HG02970 (cell line): ENCODE data around the gene TECPR1.
"Not testable (repeated sequence)": the region's sequence is repeated elsewhere in the genome, so short reads cannot be mapped to it uniquely, and the experiment has no call there.

Experiments used
- ATAC-seq: cut with Tn5 transposase; IDR thresholded peaks from one replicate; pipeline ENCODE4 v1.9.1; 2021; ENCODE audit warnings: mild to moderate bottlenecking, moderate library complexity, moderate number of reproducible peaks; ENCODE audit not compliant: unreplicated experiment, low FRiP score

TECPR1 gene

GRCh38 chr7:98229991-98230745, 21.9 kb downstream of the TECPR1 start:
- ATAC-seq = no peak

DNA sequence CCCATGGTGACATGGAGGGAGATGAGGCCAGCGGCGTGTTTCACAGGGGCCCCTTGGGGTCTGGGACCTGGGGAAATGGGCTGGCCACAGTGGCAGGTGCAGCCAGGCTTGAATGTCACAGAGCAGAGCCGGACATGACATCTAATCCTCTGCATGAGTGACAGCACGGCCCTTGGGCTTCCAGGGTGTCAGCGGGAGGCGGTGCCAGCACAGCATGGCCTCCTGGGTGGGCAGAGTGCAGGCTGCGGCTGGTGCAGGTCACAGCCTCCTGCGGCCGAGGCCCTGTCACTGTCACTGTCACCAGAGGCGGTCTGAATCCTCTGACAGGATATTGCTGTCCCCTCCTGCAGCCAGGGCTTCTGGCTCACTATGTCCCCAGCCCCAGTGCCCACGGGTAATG, 22.6 kb downstream of the TECPR1 start:
- no peak for ATAC-seq

DNA sequence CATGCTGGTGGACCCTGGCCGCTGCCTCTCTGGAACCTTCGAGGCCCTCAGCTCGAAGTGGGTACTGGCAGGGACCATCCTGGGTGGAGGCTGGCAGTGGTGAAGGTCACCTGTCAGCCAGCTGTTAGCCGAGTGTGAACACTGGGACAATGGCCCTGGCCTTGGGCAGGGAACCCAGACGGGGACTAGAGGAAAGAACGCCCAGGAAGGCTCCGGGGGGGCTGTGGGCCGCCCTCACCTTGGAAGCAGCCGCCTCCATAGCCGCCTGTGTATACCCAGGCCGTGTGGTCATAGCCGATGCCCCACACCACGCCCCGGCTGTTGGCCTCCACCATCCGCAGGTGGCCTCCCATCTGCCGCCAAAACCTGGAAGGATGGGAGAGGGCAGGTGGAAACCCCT, 23.2 kb downstream of the TECPR1 start:
- ATAC-seq = no peak

DNA sequence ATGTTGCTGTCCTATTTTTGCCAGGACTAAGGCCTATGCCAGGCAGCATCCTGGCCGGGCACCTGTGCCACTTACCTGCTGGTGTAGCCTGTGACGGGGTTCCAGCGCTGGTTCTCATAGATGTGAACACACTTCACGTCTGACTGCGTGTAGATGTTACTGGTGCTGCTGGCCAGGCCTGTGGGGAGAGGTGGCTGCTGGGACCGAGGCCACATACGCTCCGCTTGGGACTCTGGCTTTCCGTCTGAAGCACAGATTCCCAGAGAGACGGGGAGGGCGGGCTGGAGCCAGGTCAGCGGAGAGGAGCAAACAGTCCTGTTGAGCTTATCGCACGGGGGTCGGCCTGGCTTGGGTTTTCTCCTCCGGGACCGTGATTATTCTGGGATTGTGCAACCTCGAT, 24.1 kb downstream of the TECPR1 start:
- ATAC-seq = no peak

DNA sequence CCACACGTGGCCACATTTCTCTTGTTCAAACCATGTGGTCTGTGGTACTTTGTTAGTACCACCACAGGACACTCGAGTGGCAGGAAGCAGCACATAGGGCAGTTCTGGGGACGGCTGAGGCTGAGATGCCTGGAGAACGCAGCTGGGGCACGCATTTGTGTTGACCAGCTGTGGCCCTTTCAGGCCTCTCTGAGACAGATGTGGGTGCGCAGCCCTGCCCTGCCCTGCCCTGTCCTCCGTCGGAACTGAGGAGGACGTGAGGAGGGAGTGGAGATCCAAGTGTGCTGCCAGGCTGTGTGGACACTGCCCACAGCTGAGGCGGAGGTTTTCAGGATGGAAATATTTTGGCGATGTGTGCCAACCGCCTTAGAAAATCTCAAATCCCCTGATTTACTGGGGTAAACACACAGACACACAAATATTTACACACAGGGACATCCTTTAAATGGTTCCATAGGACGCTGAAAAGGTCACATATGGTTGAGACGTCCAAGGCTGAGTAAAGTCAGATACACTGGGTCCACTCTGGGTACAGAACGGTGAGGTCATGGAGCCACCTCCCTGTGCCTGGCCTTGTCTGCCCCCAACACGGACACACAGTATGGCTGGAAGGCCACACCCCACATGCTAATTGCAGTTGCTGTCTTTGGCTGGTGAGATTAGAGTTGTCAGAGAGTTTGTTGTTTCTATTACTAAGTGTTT, 26.0 kb downstream of the TECPR1 start:
- ATAC-seq = no peak

DNA sequence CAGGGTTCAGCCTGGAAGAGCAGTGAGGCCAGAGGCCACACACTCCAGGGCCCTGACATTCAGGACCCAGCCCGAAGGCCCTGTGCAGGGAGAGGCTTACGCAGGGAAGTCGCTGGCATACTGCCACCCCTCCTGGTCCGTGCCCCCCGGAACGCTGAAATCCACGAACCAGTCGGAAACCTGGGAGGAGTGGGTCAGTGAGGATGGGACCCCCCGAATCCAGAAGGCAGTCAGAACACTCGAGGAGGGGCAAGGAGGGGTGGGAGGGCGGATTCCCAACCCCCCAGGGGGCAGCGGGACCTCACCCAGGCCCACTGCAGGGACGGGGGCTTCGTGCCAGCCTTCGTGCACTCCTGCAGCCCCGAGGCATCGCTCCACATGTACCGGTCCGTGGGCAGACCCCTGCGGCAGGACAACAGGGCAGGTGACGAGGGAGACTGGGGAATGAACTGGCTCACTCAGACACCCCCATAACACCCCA, 27.3 kb downstream of the TECPR1 start:
- no peak for ATAC-seq

DNA sequence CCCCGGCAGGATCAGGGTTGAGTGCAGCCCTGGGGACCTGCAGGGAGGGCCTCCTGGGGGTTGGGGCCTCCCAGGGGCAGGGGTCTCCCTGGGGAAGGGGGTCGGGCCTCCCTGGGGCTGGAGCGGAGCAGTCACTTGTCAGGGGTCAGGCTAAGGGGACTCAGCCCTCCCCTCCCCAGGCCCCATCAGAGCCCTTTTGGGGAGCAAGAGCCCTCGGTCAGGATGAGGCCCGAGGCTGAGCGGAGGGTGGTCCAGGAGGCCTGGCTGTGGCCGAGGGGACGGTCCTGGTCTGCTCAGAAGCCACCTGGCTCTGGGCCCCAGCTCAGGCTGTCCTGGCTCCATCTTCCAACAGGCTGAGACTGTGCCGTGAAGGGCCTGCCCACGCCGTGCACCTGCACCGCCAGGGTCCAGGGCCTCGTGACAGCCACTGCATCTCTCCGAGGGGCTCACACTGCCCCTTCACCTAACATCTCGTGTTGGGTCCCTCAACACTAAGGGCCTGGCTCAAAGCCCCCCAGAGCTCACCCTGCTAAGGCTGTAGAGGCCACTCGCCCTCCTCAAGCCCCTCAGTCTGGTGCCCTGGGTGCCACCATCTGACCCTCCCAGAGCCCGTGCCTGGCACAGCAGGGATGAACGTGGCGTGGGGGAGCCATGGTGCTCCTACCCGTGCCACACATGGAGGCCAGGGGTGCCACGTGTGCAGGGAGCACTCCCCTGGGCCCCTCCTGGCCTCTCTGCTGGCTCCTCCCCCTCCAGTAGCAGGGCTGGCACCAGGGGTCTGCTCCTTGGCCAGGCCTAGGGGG, 27.9 kb downstream of the TECPR1 start:
- ATAC-seq = no peak

DNA sequence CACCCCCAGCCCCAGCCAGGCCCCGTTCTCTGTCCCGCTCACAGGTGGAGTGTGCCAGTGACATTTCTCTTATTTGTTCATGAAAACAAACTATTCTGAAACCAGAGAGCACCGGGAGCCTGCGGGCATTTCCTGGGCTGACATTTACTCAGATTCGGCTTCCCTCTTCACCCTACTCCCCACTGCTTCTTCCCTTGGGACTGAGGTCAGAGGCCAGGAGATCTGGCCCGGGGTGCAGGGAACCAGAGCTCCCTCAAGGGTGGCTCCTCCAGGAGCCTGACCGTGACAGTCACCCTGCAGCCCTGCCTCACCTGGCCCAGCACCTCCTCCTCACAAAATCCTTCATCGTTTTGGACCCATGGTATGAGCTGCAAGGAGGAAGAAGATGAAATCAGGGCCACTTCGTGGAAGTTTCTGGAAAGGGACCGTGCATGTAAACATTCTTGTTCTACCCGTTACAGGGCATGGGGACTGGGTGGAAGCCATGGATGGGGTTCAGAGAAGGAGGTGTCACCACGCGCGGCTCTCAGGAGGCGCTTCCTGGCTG, 28.6 kb downstream of the TECPR1 start:
- no peak for ATAC-seq

DNA sequence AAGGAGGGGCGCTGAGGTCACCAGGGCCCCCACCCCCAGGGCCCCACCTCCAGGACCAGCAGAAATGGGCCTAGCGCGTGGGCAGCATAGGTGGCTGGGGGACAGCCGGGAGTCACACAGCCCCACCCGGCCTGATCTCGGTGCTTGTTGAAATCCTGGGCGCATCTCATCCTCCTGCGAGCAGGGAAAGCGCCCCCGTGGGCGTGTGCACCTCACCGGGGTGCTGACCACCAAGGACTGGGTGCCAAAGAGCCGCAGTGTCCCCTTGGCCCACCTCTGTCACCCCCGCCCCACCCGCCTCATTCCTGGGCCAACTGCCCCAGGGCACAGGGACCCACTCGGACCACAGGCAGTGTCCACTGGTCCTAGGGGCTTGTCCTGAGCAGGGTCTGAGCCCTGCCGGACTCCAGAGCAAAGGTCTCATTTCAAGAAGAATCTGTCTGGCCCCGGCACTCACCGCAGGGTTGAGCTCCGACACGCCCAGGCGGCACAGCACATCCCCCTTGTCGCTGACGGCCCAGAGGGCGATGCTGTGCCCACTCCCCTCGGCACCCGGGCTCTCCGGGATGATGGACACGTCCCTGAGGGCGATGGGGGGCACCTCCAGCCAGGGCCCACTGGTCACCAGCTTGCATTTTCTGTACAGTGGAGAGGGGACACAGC, 29.4 kb downstream of the TECPR1 start:
- no peak for ATAC-seq

DNA sequence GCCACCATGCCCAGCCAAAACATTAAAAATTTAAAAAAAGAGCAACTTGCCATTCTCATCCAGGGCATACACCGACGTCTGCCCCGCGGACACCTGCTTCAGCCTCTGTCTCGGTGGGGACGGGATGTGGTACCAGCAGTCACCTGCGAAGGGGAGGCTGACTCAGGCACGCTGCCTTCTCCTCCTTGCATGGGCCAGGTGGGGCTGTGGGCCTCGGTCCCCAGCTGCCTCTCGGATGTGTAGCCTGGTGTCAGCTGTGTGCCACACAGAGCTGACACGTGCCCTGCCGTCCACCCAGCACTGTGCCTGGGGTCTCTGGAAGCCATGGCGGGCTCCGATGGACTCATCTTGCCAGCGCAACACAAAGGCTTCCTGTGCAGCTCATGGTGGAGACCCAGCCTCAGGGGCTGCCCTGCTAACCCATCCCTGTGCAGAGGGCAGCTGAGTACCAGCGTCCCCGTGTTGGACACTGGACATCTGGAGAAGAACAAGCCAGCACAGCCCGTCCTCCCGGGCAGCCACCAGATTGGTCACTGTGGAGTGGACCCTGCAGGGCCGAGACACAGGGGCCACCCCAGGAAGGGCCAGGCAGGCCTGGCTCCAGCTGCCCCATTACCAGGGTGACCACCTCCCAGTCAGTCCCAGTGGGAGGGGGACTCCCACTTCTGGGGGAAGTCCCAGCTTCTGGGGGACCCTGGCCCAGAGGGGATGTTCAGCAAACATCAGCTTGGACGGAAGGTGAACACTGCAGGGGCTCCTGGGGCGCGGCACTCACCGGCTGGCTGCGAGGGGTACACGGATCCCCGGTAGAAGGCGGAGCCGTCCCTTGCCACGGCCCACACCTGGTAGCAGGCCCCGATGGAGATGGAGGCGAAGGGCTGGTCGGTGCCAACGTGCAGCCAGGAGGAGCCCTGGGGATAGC, 30.2 kb downstream of the TECPR1 start:
- no peak for ATAC-seq

- not testable (repeated sequence) for ATAC-seq
Measured at GRCh38 chr7:98219382-98219781, 32.6 kb downstream of the TECPR1 start.

GRCh38 chr7:98217623-98218582, 34.1 kb downstream of the TECPR1 start:
- no peak for ATAC-seq

- ATAC-seq = no peak
Measured at GRCh38 chr7:98216941-98217622, 35.0 kb downstream of the TECPR1 start.

DNA sequence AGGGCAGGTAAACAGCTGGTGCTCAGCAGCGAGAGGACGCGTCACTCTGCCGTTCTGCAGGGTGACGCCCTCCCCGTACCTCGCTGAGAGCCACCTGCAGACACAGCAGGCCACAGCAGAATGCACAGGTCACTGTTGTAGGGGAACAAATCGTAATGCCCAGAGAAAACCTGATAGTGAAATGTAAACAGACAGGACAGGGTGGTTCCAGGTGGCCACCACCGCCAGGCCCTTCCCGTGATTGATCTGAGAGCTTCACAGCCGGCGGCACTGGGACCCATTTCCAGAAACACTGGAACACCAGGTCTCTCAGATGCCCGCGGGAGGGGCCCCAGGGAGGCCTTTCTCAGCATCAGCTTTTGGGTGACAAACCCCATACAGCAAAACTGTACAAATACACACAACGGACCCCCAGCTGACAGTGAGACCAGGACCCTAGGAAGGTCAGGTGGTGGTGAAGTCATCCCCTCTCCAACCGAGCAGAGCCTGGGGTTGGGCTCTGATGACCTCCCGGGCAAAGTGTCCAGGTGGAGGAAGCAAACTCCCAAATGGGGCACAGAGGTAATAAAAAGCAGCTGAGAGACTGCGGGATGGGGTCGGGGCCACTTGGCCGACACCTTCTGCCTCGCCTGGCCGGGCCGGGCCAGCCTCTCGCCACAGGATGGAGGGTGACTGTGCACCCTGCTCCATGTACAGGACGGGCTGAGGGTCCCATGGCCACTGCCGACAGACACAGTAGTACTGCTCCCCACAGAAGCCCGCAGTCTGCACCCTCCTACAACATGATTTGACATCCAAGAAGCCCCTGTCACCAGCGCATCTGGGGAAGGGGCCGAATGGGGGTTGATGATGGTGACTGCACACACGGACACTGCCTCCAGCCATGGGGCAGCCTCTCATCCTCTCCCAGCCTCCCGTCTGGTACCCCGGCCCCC, 36.2 kb downstream of the TECPR1 start:
- no peak for ATAC-seq

GRCh38 chr7:98214811-98215321, 37.2 kb downstream of the TECPR1 start:
- no peak for ATAC-seq
